NB4 (cell line): Measurements from ENCODE around the gene JMJD8.

Experiments
- CTCF ChIP-seq: IDR thresholded peaks from one replicate; pipeline ENCODE4 v1.5.1; 2012; ENCODE audit warnings: low read depth, low read length
- MYC ChIP-seq: IDR thresholded peaks from 2 replicates; pipeline ENCODE4 v1.6.1; 2011; ENCODE audit warnings: low read depth, low read length
- TF ChIP-seq, protein P1 (sequence below): IDR thresholded peaks from 2 replicates; pipeline ENCODE4 v1.6.1; 2011; ENCODE audit warnings: low read depth, low read length

DNA sequence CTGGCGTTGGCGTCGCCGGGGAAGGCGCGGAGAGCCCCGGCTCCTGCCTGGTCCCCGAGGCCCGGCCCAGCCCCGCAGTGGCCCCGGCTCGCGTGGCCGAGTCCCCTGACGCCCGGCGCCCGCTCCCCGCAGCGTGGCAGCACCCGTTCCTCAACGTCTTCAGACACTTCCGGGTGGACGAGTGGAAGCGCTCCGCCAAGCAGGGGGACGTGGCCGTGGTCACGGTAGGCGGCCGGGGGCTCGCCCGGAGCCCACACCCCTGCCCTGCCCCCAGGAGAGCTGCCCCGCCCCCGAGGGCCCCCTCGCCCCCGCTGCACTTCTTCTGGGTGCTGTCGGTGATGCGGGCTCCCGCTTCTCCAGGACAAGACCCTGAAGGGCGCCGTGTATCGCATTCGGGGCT, 34.5 kb downstream of the JMJD8 start:
- TF ChIP-seq CTCF = no peak
- no peak for TF ChIP-seq MYC
- TF ChIP-seq, protein P1, sequence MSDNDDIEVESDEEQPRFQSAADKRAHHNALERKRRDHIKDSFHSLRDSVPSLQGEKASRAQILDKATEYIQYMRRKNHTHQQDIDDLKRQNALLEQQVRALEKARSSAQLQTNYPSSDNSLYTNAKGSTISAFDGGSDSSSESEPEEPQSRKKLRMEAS = no peak
